HG03432 (cell line): Measurements from ENCODE around the gene CD300C.
"Not testable (repeated sequence)": the region's sequence is repeated elsewhere in the genome, so short reads cannot be mapped to it uniquely, and the experiment has no call there.

ENCODE experiments used
- ATAC-seq: cut with Tn5 transposase; IDR thresholded peaks from one replicate; pipeline ENCODE4 v1.9.1; 2021; ENCODE audit warnings: mild to moderate bottlenecking, moderate library complexity; ENCODE audit not compliant: unreplicated experiment

Gene CD300C

DNA sequence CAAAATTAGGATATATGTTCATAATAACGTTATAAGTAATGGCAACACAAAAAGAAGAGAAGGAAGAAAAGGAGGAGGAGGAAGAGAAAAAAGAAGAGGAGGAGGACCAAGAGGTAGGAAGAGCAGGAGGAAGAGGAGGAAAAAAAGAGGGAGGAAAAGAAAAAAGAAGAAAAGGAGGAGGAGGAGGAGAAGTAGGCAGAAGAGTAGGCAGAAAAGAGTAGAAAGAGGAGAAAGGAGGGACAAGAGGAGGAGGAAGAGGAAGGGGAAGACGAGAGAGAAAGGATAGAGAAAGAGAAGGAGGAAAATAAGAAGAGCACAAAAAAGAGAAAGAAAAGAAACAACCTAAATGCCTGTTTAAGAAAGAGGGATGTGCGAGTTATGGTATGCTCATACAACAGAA is 9.0 kb downstream of the CD300C start:
- no peak for ATAC-seq

DNA sequence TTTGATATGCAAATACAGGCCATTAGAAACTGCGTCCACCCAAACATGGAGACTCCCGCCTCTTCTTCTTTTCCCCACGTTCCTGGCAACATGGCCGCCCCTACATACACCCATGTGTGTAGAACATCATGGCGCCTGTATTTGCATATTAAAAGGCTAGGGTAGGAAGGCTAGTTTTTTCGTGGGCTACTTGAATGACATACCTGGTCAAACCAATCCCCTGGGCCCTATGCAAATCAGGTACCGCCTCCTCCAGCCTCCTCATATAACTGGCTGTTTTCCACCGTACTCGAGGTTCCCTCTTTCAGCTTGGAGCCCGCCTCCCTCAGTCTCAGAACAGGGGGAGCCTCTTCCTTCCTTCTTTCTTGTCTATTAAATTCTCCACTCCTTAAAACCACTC is 13.8 kb downstream of the CD300C start:
- ATAC-seq, result no peak

DNA sequence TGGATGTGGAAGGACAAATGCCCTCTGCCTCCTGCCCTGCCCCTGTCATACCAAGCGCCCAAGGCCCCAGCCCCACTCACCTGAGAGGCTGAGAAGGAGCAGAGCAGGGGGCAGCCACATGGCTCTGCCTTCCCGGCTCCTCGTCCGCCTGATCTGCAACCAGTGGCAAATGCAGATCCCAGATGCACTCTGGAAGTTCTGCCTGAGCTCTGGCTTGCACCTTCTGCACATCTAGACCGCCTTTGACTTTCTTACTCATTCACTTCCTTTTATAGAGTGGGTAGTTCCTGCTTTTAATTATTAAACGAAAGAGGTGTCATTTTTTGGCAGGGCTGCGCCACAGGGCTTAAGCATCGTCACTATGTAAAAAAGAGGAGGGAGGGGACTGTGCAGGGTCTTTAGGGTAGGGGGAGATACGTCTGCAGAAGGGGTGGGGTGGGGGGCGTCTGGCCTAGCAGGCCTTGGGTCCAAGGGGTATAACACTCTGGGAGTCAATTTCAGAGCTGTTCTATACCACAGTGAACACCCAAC is 14.6 kb downstream of the CD300C start, which contains the start of gene CD300LB:
Gene CD300LB, minus strand, starts transcription at position 245 of the 531 bp plus-strand sequence. Its CDS starts 125 bp downstream, at position 120.
- no peak for ATAC-seq

DNA sequence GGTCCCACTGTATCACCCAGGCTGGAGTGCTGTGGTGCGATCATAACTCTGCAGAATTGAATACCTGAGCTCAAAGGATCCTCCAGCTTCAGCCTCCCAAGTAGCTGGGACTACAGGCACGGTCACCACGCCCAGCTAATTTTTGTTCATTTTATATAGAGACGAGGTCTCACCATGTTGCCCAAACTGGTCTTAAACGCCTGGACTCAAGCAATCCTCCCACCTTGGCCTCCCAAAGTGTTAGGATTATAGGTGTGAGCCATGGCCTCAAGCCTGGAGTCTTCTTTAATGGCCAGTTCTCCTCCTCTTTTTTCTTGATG is 15.1 kb downstream of the CD300C start:
- no peak for ATAC-seq

DNA sequence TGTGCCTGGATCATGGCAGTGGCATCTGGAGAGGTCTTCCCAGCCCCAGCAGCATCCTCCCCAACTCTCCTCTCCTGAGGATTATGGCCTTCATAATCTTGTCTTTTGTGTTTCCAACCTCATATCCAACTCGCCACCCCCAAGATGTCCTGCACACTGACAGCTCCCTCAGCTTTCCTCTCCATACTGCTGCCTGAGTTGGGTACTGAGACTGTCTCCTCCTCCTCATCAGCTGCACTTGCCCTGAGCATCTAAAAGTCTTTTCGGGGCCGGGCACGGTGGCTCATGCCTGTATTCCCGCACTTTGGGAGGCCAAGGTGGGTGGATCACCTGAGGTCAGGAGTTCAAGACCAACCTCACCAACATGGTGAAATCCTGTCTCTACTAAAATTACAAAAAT is 16.7 kb downstream of the CD300C start:
- ATAC-seq, result no peak

DNA sequence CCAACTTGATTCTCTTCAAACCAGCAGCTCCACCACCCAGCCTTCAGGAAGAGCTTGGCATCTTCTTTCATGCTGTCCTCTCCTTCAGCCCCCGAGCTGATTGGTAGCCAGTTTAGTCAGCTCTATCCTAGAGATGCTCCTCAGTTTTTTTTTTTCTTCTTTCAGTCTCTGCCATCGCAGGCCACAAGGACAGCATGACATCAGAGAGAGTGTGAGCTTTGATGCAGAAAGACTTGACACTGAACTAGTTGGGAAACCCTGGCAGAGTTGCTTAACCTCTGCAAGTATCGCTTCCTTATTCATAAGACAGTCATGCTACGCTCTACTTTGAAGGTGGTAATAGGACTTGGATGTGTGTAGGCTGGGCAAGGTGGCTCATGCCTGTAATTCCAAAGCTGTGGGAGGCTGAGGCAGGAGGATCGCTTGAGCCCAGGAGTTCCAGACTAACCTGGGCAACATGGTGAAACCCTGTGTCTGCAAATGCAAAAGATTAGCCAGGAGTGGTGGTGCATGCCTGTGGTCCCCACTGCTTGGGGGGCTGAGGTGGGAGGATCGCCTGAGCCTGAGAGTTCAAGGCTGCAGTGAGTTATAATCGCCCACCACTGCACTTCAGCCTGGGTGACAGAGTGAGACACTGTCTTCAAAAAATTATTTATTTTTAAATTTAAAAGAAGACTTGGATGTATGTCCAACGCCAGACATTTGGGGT is 17.3 kb downstream of the CD300C start:
- ATAC-seq, result peak; percentile 87

DNA sequence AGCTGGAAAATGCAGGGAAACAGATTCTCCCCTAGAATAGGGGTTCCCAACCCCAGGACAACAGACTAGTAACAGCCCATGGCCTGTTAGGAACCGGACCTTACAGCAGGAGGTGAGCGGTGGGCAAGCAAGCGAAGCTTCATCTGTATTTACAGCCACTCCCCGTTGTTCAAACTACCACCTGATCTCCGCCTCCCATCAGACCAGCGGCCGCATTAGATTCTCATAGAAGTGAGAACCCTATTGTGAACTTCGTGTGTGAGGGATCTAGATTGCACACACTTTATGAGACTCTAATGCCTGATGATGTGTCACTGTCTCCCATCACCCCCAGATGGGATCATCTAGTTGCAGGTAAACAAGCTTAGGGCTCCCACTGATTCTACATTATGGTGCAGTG is 18.2 kb downstream of the CD300C start:
- no peak for ATAC-seq

DNA sequence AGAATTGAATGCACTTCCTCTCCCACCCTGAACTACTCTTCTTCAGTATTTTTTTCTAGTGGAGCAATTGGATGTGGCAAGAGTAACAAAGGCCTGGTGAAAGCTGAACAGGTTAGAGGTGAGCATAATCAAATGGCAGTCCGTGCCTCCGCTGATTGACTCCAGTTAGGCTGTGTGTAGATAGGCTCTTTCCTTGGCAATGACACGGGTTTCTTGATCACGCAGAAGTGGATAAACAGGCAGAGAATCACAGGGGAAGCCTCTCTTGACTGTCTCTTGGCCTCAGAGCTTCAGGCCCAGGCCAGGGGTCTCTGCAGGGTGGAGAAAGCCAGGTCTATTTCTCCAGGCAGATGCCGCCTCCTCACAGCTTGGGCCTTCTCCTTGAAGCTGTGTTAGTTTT is 18.8 kb downstream of the CD300C start:
- ATAC-seq, result no peak

DNA sequence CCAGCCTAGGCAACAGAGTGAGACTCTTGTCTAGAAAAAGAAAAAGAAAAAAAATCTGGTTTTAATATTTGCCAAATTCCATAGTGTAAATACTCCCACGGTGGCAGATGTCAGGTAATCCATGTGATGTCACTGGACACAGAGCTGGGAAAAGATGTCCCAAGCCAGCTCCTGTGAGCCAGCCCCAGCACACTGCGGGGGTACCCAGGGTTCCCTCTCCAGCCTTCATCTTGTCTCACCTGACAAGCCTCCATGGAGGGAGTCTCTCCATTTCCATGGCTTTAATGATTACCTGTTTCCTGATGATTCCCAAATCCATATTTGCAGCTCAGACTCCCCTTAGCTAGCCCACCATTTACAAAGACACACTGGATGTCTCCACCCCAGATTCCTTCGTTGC is 19.2 kb downstream of the CD300C start:
- no peak for ATAC-seq

DNA sequence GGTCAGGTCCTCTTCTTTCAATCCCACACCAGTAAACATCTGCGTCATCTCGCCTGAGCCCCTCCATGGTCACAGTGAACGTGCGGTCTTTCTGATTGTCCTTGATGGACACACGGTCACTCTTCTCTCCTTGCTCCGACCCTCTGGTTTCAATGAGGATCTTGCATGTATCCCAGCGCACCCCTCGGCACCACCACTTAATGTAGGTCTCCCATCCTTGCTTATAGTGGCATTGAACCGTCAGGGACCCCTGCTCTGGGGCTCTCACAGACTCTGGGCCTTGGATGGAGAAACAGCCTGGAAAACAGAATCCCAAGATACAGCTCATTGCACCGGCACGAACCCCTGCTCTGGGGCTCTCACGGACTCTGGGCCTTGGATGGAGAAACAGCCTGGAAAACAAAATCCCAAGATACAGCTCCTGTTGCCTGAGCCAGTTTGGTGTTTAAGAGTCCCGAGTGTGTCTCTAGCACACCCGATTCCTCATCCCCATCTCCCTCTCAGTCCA is 20.1 kb downstream of the CD300C start:
- ATAC-seq, result no peak

DNA sequence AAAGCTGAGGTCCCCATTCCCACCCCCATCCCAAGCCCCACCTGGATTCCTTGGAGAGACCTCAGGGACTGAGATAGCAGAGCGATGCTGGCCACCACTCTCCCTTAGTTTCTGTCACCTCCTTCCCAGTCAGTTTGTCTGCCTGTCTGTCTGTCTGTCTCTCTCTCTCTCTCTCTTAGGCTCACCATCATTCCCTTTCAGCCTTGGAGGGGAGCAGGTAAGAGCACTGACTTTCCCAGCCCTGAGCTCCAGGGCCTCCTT is 20.5 kb downstream of the CD300C start:
- ATAC-seq, result no peak

DNA sequence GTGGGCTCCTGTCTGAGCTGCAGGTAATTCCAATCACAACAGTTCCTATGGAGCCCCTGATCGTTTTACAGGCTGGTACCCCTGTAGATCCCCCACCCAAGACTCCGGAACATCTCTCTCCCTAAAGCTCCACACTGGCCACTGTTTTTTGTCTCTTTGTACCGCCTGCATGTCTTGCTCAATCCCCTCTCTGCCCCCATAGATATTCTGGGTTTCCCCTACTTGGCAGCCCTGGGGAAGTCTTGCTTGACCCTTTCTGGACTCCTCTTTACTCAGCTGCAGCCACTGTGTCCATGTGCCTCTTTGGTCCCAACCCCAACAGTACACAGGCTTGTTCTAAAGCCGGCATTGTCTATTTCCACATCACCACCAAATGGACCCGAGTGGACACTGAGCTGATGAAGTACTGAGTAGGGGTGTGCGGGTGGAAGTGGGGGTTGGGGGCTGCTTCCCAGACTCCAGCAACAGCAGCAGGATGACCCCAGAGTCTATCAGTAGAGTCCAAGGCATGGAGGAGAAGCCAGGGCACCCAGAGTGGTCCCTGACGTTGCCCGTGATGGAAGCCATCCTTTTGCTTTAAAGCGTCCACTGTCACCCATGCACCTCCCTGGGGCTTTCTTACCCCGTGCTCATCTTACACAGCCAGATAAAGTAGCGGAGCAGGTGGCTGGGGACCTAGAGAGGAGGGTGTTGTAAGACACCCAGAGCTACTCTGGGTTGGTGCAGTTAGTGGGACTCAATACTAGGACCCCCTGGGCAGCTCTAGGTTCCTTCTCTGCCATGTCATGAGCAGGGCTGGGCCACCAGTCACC is 21.1 kb downstream of the CD300C start:
- ATAC-seq, result no peak

DNA sequence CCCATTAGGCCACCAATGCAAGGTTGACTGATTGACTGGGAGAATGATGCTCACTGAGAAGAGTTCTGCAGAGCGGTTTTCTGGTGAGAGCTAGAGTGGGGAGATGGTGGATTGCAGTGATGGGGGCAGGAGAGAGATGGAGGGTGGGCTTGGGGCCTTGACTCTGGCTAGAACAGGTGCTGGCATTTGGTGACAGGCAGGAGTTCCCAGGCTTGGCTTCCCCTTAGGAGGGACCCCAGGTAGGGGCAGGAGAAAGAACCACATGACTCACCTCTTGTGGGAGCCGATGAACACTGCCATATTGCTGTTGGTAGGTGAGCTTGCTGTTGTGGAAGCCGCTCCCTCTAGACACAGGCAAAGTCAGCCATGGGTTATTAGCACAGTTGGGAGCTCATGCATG is 22.6 kb downstream of the CD300C start:
- no peak for ATAC-seq

DNA sequence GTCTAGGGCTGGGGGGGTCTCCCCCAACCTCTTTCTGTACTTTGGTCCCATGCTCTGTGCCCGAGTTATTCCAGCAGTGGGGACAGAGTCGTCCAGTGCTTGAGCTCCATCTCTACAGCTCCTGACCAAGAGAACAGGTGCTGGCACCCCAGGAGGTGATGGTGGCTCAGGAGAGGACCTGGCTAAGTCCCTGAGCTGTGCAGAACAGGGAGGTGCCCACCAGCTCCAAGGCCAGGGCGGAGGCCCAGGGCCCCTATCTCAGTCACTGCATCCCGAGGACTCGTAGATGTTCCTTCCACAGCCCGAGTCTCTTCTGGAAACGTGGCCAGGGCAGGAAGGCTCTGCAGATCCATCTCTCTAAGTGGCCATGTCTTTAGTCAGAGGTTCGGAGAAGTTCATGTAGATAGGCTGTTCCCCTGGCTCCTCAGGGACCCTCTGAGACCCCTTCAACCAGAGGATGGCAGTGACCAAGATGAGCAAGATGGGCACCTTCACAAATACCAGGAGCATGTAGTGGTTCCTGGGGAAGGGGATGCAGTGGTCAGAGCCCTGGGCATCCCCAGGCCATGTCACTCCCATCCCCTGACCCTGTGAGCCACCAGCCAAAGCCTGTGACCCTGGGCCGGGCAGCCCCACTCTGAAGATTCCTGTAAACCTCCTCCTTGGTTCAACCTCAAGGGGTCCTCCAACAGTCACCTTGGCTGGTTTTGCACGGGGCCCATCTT is 23.4 kb downstream of the CD300C start:
- no peak for ATAC-seq

DNA sequence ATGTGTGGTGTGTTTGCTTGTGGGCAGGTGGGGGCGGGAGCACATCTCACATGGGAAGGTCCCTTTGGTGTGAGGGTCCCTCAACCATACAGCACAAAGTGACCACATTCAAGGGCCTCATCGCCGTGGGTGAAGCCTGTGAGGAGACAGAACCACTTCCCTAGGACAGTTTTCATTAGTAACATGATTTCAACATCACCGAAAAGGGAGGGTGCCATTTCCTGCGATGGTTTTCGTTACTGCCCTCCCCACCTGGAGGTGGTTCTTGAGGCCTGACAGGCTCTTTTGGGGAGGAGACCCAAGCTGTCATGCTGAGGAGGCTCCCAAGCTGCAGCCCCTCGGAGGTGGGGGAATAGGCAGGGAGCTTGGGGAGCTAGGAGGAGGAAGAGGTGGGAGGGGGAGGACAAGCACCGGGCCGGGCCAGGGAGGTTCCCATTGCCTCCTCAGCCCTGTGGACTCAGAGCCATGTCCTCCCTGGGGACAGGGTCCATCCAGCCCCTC is 24.2 kb downstream of the CD300C start:
- no peak for ATAC-seq

DNA sequence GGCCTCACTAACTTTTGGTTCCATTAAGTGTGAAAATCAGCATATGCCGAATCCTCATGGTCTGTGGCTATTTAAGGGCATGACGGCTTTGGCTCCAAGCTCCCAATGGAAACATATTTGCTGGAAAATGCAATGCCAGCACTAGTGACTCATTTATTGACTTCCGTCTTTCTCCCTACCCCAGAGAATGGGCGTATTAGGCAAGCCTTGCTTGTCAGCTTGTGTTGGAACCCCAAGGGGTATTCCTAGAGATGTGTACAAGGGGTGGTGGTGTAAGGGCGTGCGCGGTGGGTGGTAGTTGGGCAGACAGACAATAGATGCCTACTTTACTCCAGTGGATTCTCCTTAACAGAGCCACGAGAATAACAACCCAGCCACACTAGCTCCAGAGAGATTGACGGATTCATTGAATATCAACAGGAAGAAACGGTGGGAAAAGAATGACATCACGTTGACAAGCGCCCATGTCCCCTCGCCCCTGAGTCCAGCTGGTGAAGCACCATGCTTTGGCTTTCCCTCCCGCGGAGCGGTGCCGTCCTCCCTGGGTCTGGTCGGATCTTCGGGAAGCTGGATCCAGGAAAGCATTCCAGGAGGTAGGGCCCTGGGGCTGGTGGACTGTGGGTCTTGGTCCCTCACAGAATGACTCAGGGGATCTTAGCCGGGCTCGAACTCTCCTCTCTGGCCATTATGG is 25.0 kb downstream of the CD300C start:
- ATAC-seq, result no peak

DNA sequence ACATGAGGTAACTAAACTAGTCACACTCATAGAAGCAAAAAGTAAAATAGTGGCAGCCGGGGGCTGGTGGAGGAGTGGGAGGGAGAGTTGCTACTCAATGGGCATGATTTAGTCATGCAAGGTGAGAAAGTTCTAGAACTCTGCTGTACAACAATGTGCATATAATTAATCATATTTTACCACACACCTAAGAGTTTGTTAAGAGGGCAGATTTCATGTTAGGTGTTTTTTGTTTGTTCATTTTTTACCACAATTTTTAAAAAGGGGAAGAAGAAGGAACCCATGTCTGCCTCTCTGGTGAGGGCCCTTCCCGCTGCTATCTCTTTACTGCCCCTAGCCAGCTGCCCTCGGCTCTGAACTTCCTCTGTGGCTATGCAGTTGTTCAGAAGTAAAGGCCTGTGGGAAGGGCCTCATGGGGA is 25.9 kb downstream of the CD300C start:
- ATAC-seq, result no peak

DNA sequence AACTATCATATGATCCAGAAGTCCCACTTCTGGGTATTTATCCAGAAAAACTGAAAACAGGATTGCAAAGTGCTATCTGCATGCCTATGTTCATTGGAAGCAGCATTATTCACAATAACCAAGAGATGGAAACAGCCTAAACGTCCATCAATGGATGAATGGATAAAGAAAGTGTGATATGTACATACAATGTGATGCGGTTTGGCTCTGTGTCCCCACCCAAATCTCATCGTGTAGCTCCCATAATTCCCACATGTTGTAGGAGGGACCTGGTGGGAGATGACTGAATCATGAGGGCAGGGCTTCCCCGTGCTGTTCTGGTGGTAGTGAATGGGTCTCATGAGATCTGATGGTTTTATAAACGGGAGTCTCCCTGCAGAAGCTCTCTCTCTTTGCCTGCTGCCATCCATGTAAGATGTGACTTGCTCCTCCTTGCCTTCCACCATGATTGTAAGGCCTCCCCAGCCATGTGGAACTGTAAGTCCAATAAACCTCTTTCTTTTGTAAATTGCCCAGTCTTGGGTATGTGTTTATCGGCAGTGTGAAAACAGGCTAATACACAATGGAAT is 27.4 kb downstream of the CD300C start:
- not testable (repeated sequence) for ATAC-seq

DNA sequence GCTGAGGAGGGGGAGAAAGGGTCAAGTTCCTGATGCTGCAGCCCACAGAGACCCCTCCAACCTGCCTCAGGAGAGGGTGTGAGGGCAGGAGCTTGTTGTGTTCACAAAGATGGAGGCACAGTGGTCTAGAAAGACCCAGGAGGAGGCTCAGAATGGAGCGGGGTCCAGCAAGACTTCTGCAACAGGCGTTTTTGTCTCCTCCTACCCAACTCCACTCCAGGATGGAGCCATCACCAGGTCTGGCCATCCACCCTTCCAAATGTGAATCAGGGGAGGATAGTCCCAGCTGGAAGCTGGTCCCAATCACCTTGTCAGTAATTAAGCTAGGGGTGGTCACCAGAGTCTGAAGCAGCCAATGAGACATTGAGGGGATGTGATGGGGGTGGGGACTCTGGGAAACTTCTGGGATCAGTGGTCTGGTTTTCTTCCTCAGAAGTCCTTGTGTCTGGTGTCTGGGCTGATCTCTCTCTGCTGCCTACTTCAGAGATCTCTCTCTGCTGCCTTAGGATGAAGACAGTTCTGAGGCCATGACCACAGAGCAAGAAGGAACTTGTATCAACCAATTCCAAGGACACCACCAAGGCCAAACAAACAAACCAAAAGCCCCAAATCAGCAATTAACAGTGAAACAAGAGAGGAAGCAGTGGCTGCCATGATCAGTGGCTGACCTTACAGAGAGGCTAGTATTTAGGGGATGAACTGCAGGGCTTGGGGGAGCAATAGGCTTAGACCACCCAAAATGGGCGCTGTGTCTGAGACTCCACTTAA is 29.2 kb downstream of the CD300C start:
- no peak for ATAC-seq

DNA sequence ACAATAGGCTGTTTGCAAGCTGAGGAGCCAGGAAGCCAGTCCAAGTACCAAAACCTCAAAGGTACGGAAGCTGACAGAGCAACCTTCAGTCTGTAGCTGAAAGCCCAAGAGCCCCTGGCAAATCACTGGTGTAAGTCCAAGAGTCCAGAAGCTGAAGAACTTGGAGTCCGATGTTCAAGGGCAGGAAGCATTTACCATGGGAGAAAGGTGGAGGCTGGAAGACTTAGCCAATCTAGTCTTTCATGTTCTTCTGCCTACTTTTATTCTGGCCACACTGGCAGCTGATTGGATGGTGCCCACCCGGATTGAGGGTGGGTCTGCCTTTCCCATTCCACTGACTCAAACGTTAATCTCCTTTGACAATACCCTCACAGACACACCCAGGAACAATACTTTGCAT is 30.0 kb downstream of the CD300C start:
- no peak for ATAC-seq
